ENCODE measurements around the gene ACSBG1.
A peak's percentile ranks its signal among the peaks of the same experiment; 100 is the strongest.

Gene ACSBG1

DNA sequence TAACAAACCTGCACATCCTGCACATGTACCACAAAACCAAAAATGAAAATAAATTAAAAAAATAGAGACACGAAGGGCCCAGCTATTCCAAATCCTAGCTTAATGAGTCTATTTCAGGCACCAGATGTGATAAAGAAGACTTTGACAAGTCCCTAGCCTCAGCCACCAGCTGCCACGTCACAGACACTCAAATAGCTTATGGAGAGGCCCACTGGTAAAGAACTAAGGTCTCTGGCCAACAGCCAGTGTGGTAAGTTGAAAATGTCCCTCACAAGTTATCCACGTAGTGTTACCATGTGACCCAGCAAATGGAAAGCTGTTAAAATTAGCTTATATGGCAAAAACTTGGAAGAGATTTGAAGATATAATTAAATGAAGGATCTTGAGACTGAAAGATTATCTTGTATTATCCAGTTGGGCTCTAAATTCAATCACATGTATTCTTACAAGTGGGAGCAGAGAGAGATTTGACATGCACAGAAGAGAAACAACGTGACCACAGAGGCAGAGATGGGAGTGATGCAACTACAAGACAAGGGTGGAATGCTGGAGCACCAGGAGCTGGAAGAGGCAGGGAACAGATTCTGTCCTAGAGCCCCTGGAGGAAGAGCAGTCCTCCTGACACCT lies 10.9 kb downstream of the ACSBG1 start:
- FAIRE-seq: no peak

DNA sequence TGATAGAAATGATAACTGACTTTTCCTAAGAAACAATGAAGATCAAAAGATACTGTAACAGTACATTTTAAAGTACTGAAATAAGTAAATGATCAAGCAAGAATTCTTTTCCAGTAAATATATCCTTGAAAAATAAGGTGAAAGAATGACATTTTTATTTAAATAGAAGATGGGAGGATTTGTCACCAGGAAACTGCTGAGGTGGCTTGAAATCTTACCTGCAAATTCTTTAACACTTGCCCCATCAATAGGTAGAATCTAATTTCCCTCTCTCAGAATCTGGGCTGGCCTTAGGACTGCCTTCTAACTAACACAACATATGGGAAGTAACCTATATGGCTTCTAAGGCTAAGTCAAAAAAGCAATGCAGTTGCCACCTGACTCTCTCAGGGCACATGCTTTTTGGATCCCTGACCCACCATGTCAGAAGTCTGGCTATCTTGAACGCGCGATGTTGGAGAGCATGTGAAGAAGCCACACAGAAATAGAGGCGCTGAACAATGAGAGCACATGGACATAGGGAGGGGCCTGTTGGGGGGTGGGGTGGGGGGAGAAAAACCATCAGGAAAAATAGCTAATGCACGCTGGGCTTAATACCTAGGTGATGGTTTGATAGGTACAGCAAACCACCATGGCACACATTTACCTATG lies 11.5 kb downstream of the ACSBG1 start:
- FAIRE-seq: no peak
- no peak for DNase-seq (ENCODE audit: low spot score)

More for the DNA sequence above, 10.9 kb downstream of the ACSBG1 start:
- DNase-seq (ENCODE audit: low spot score): no peak

DNA sequence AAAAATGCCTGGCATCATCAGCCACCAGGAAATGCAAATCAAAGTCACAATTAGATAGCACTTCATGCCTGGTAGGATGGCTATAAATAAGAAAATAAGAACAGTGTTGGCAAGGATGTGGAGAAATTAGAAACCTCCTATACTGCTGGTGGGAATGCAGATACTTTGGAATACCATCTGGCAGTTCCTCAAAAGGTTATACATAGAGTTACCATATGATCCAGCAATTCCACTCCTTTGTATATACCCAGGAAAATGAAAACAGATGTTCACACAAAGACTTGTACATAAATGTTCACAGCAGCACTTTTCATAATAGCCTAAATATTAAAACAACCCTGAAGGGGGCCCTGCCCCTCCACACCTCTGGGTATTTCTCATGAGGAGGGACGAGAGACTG lies 13.7 kb downstream of the ACSBG1 start:
- no peak for FAIRE-seq

DNA sequence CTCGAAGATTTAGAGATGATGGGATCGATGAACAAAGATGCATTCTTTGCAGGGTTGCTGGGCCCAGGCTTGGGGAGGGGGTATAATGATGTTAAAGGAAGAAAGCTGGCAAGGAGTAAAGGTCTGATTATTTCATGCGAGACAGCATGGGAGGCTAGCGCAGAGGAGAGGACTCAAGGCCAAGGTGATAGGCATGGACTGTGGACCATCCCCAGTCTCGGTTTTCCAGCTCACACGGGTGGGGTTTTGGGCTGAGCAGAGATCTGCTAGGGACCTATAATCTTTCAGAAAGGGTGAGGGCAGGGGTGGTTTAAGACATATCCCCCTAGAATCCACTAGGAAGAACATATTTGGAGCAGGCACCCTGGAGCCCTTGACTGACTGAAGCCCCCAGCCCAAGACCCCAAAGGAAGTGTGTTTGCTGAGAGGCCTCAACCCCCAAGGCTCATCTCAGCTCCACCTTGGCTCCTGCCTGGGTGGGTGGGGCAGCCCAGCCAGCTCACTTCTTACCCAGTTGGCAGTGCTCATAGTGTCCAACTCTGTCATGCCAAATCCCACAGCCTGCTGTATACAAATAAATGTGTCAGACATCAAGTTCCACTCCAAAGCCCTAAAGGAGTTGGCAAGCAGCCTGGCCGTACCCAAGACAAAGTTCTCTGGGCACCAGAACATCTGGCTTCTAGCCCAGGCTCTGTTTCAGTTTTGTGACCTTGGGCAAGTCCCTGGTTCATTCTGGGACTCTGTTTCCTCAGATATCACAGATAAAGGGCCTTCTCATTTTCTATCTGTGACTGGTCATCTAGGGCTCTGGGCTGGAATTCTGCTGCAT lies 17.9 kb downstream of the ACSBG1 start:
- FAIRE-seq (no peak), DNase-seq (ENCODE audit: low spot score) (peak; percentile 30)

More for the DNA sequence above, 13.7 kb downstream of the ACSBG1 start:
- DNase-seq (ENCODE audit: low spot score): no peak

DNA sequence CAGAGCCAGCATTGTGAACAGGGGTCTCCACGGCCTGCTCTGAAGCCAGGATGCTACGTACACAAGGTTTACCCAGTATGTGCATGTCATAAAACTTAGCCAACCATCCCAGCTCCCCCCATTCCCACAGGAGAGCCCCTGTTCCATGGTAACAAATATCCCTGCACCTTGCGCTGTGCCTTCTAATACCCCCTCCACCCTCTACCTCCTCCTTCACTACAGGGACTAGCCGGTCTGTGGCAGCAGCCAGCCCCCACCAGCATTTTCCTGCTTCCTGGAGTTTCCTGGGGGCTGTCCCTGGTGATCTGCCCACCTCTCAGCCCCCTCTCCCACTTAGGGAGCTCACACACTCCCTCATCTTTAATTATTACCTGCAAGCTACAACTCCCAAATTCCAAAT lies 20.4 kb downstream of the ACSBG1 start:
- no peak for FAIRE-seq

DNA sequence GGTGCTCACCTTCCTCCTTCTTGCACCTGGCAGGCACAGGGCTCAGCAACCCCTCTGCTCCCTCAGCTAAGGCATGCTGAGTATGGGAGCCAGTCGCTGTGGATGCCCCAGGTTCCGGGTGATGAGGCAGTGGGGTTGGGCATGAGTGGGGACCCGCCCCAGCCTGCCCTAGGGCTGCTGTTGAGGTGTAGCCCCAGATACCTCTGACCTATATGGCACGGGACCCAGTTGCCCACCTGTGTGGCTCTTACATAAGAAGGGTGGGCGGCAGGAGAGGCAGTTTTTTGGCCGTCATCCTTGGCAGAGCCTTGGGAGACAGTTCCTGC lies 21.0 kb downstream of the ACSBG1 start:
- no peak for DNase-seq (ENCODE audit: low spot score)
- FAIRE-seq: no peak

More for the DNA sequence above, 20.4 kb downstream of the ACSBG1 start:
- DNase-seq (ENCODE audit: low spot score): no peak

DNA sequence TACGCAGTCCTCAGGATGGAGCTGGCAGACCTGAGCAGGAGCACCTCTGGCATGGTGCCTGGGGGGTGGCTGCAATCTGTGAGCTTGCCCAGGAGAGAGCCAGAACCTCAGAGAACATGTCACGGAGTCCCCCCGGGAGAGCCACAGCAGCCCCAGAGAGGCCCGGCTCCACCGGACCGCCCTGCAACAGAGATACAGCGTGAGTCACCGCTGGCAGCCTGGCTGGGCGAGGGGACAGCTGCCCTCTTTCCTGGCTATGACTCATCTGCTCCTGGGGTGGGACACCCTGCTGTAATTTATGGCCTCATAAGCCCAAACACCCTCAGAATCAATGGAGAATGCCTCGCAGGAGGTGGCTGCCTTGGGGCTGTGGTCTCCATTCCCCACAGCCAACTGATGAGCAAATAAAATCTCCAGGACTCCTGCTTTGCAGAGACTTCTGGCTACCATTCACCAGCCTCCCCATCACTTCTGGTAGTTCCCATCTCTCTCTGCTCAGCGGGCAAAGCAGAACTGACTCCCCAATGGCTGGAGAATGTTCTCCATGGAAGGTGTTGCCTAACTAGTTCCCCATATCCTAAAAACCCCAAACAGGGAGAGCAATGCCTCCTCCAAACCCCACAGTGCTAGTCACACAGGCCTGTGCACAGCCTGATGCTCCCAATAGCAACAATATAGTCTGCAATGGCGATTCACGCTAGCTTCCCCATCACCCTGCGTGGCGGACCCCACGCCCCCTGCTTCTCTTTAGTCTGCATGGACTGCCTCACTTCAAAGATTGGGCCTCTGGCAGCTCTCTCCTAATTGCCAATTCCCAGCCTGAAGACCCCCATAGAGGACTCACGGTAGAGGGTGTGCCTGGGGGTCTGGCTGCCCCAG lies 21.6 kb downstream of the ACSBG1 start:
- peak; percentile 95 for DNase-seq (ENCODE audit: low spot score)
- peak; percentile 91 for FAIRE-seq

DNA sequence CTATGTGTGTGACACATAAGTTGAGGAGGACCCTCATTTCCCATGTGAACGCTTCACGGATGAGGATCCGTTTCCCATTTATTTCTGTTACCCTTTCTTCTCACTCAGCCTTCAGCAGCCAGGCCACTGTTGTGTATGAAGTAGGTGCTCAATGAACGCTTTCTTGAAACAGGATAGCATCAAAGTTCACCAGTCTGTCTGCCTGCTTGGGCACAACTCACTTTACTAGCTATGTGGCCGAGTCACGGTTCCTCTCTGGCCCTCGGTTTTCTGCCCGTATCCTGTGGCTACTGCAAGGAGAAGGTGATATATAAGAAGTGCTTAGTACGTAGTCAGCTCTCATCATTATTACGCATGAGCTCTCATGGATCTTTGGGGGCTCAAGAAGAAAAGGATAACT lies 22.4 kb downstream of the ACSBG1 start:
- DNase-seq (ENCODE audit: low spot score): no peak
- no peak for FAIRE-seq

DNA sequence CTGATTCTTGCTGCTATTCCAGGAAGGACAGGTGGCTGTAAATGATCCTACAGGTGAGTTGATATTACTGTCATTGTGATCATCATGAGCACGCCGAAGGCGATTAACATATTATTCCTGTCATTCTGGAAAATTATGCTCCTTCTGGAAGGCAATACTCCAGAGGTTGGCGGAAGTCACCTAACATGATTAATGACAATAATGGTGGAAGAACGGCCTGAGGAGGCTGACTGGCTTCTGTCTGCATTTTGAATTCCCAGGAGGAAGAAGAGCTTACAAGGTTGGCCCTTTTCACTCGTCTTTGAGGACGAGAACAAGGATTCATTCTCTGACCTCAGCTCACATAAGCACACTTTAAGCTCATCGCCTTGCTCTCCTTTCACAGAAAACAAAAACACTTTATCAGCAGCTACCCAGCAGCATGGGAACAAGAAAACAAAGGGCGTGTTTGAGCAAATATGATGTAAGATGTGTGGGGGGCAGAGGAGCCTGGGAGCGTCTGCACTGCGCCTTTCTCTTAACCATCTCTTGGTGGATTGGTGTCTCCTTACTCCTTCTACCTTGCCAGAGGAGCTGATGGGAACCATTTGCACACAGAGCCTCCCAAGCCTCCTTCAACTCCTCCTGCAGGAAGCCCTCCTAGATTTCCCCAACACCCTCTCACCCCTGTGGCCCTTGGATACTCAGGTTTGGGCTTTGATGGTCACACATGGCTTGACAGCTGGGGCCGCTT lies 23.0 kb downstream of the ACSBG1 start:
- no peak for DNase-seq (ENCODE audit: low spot score)
- no peak for FAIRE-seq

DNA sequence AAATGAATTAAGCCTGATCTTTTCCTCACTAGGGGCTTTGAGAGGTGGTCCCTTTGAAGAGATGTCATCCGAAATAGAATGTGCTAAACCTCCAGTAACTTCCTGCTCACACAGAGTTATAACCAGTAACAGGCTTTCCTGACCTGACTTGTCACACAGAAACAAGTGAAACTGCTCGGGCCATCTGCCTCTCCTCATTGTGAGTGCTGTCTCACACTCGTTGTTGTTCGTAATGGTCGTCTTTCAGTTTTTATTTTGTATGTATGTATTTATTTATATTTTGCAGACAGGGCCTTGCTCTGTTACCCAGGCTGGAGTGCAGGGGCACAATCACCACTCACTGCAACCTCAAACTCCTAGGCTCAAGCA lies 24.0 kb downstream of the ACSBG1 start:
- FAIRE-seq (no peak), DNase-seq (ENCODE audit: low spot score) (no peak)

DNA sequence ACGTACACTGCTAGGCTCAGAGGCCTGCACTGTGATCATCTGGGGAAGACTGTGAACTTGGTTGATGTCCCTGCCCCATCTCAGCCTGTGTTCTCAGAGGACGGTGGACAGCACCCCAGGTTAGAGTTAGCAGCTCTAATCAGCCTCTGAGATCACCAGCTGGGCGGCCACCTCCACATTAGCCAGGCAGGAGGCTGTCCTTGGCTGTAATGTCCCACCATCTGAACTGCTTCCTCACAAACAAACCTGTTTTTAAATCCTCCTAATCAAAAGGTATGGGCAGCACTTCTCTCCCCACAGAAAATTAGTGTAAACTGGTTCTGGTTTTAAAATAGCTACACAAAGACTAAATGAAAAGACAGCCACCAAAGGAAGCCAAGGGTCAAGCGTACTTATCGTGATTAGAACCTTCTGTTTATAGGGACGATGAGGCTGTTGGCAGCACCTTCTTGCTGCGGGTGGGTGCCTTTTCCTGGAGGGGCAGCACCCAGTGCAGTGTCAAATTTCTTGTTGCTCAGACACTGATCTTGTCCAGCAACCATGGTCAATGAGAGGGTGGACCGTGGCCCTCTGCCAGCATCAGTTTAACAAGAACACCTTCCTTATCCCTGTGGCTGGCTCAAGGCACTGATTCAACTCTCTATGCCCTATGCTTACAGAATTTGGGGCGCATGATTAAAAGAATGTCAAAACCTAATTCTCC lies 24.6 kb downstream of the ACSBG1 start:
- FAIRE-seq (no peak), DNase-seq (ENCODE audit: low spot score) (no peak)

DNA sequence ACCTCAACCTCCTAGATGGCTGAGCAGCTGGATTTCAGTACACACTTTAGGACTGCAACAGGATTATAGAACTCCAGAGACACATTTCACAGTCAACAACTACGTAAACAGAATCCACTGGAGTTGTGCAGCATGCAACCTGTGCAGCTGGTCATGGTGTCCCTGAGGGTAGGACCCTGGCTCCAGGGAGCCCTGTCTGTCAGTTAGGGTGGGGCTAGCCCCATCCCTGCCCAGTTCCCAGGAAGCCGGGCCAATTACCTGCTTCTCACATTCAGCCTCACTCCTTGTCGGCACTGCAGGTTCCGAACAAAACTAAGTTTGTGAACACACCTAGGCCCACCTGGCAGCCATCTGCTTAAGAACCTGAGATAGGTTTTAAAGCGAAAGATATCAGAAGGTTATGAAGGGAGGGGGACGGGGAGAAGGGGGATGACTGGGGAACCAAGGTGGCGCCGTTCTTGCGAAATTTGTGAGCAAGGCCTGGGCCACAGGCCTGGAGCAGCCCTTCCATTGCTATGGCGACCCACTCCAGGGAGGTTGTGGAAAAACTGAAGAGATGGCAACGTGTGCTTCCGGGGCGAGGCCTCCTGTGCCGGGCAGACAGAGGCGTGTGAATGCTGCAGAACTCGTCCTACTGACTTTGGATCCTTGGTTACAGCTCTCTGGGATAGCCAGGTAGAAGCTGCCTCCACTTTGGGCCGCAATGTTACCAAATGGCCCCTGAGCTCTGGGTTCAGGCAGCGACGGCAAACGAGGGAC lies 25.3 kb downstream of the ACSBG1 start:
- no peak for FAIRE-seq

DNA sequence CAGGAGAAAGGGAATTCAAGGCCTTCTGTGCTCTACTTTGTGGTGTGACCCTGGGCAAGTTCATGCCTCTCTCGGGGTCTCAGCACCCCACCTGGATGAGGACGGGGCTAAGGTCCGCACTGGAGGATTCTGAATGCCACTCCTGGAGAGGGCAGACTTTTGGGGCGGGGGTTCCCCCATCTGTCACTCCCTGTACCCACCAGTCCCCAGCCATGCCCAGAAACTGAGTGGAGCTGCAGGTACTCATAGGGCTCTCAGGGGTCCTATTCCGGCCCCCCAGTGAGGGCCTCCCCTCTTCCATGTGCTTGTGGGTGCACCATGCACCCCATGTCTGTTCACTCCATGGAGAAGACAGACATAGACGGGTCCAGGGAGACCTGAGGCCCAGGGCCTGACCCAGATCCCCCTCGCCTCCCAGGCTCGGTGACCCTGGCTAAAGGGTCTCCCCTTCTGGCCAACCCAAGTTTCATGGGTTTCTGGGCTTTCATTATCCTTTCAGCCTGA lies 26.0 kb downstream of the ACSBG1 start:
- FAIRE-seq: no peak
- no peak for DNase-seq (ENCODE audit: low spot score)

More for the DNA sequence above, 25.3 kb downstream of the ACSBG1 start:
- no peak for DNase-seq (ENCODE audit: low spot score)

DNA sequence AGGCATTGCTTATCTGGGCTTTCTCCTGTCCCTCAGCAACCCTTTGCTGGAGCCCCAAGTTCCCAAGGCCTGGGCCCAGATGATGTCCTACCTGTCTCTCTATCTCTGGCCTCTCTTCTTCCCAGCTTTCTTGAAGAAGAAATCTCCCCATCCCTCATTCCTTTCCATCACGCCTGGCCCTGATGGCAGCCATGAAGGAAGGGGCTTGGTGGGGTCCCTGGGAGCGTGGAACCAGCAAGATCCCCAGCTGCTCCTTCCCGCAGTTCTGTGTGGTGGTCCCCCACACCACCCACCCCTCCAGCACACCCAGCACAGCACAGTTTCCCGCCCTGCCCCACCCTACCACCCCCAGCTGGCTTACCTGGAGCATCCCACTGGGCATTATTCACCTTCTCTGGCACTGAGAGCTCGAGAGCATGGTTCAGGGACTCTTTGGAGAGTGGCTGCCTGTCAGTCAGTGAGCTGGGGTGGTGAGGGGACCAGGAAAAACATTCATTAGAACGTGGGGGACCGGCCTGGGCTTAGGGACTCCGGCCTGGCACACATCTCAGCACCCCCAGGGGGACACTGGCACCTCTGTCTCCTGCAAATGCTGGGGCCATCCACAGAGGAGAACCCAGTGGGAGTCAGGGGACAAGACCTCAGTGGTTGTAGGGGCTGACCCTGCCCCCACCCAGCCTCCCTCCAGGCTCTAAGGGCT lies 26.6 kb downstream of the ACSBG1 start:
- DNase-seq (ENCODE audit: low spot score): no peak
- FAIRE-seq: no peak

DNA sequence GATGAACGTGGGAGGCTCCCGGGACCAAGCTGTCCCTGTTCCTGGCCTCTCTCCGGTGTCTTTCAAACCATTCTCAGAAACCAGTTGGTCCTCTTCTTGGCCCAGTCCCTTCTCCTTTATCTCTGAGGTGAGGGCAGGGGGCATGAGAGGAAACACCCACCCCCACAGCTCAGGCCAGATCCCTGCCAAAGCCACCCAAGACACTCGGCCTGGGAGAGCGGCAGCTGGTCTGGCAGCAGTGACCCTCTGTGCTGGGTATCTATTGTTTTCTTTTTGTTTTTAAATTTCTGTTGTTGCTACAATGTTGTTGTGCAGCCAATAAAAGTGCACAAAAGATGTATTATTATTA lies 27.3 kb downstream of the ACSBG1 start:
- FAIRE-seq (no peak), DNase-seq (ENCODE audit: low spot score) (no peak)

DNA sequence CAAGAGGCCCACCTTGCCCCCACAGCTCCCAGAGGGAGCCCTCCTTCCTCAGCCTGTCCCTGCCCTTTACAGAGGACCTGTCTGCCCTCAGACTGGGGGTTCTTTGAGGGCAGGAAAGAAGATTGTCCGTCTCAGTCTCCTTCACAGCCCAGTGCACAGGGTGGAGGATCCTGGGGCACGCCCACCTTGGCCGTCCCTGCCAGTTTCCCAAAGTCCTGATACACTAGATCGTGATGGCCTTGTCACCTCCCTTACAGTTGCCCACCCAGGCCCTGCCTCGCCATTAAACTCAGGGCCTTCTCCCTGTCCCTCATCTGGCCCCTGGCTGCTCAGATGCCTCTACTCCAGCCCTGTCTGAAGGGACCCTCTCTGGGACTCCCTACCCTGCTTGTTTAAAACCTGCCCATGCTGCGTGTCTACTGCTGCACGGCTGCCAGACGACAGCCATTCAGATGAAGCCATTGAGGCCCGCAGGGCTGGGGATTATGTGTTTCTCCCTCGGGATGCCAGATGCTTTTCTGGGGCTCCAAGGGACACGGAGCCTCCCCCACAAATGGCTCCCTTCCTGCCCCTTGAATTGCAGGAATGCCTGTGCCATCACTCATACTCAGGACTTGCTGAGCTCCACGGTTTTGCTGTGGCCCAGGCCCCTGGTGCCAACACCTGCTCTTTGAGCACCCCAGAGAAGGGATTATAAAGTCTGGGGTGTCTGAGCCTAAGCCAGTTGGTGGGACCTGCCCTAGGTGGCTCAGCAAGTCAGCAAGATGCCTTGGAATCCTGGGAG lies 27.8 kb downstream of the ACSBG1 start:
- FAIRE-seq (no peak), DNase-seq (ENCODE audit: low spot score) (peak; percentile 52)

DNA sequence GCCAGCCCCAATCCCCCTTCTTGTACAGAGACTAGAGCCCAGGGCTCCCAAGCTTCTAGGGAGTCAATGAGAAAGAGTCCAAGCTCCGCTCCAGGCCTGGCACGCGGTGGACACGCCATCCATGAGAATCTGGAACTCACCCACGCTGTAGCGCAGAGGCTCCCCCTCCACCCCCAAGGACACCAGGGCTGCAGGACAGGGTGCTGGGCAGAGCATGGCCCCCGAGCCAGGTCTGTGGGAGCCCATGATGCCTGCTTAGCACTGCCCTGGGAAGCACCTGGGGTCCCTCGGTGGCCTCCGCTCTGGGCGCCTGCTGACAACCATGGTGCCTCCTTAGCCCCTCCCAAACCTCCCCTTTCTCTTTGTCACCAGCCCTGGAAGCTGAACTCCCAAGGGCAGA lies 28.5 kb downstream of the ACSBG1 start:
- FAIRE-seq (no peak), DNase-seq (ENCODE audit: low spot score) (no peak)

DNA sequence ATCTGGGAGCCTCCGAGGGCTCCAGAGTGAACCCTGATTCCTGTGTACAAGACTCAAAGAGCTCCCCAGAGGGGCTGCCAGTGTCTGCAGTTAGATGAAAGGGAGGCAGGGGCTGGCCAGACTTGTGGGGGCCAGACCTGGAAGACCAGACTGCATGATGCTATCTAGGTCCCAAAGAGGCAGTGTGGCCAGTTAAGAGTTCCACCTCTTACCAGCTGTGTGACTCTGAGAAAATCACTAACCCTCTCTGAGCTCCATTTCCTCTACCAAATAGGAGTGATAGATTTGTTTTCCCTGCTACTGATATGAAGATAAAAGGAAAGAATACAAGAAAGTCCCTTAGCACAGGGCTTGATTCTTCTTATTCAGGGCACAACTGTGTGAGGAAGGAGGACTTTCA lies 29.0 kb downstream of the ACSBG1 start:
- FAIRE-seq (no peak), DNase-seq (ENCODE audit: low spot score) (no peak)
